ENCODE results near the gene KRTAP5-4.
A peak's percentile ranks its signal among the peaks of the same experiment; 100 is the strongest.

Gene KRTAP5-4

GRCh38 chr11:1572197-1573076 lies 49.5 kb downstream of the KRTAP5-4 start, which contains the start of gene DUSP8:
TSS of gene DUSP8 (minus strand) at chr11:1572271. CDS start at chr11:1565826, 6,445 bp downstream.
- DNase-seq (ENCODE audit: low read depth) = peak; percentile 87

- DNase-seq (ENCODE audit: low read depth) = no peak
These were observed 50.2 kb downstream of the KRTAP5-4 start for GRCh38 chr11:1571760-1572196.

Measured in activated T-cell treated with anti-CD3 and anti-CD28 coated beads for 48 hours (primary cell).